Breast epithelium (tissue), 4 donors: ENCODE results near the gene MTCL1. TPM values are rescaled to one million over a fixed set of nuclear protein-coding genes. Genes with fewer than 3 reads are reported as not detected.

Experiments
- DNase-seq, 2 donors: peaks; one replicate each; pipeline ENCODE4 v3.0.0-alpha.2; 2019; ENCODE audit warnings: low spot score in 2 of 2
- H3K27ac ChIP-seq, 2 donors: fragments of 200-600 bp; sonication (generic) in 1 of 2; one replicate each; pipeline ENCODE4 v1.5.1; 2016 to 2019; ENCODE audit warnings: mild to moderate bottlenecking in 1 of 2
- H3K27me3 ChIP-seq, 2 donors: fragments of 200-600 bp; sonication (generic) in 1 of 2; one replicate each; pipeline versions ENCODE4 v1.5.1 to v1.6.0; 2017 to 2019; ENCODE audit warnings: control low read depth in 1 of 2, mild to moderate bottlenecking in 1 of 2
- H3K36me3 ChIP-seq: fragments of 200-600 bp; one replicate; pipeline ENCODE4 v1.5.1; 2019
- H3K4me1 ChIP-seq, 2 donors: fragments of 200-600 bp; sonication (generic); one replicate each; pipeline ENCODE4 v1.5.1; 2016 to 2019; ENCODE audit warnings: control low read depth in 1 of 2
- H3K4me3 ChIP-seq, 3 donors: fragments of 200-600 bp; sonication (generic); 1 replicate in 2 of 3; 2 replicates in 1 of 3; pipeline ENCODE4 v1.5.1; 2016 to 2019; ENCODE audit warnings: mild to moderate bottlenecking in 3 of 3, moderate library complexity in 2 of 3
- H3K9me3 ChIP-seq, 2 donors: fragments of 200-600 bp; sonication (generic) in 1 of 2; one replicate each; pipeline ENCODE4 v1.5.1; 2016 to 2019; ENCODE audit warnings: control low read depth in 1 of 2
- CTCF ChIP-seq, 3 donors: fragments of 450-650 bp; IDR thresholded peaks; one replicate each; pipeline ENCODE4 v1.5.1; 2016 to 2017; ENCODE audit warnings: antibody characterized with exemption in 3 of 3, mild to moderate bottlenecking in 3 of 3, moderate library complexity in 3 of 3
- POLR2A ChIP-seq: fragments of 450-650 bp; IDR thresholded peaks from one replicate; pipeline ENCODE4 v1.6.1; 2016; ENCODE audit warnings: antibody characterized with exemption, mild to moderate bottlenecking, moderate library complexity
- POLR2AphosphoS5 ChIP-seq, 3 donors: sonication (generic); formaldehyde crosslinking; IDR thresholded peaks; one replicate each; pipeline ENCODE4 v1.6.1; 2017; ENCODE audit warnings: antibody characterized with exemption in 3 of 3
- intact Hi-C: fragments of 100-400 bp; cut with DNase I; formaldehyde crosslinking; loops from one replicate; pipeline ENCODE4 v1.15.1; 2023; ENCODE audit warnings: low total_unique reads
- total RNA-seq, 3 donors: library from RNA; depleted of rRNA; stranded (reverse); fragments of >200 nt; gene quantifications; one replicate each; pipeline ENCODE4 v1.1.0, GENCODE V29; 2016

Gene MTCL1
- total RNA-seq, 3 donors from 2014 or later = 4.9 to 9.1 (median 7.2) TPM

DNA sequence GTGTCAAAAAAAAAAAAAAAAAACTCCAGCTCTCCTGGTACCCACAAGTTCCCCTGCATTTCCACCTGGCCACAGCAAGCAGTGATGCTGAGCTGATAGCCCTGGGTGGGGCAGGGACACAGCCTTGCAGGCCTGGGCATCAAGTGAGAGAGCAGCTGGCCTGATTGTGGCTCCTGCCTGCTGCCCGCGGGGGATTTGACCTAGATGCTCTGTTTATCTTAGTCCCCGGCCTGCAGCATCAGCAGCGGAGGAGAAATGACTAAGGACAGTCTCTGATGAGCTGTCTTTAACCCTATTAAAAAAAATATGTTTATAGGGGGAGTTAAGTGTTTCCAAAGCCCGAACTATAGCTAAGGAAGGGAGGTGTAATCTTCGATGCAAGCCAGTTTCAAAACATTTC, 102.6 kb downstream of the MTCL1 start:
- no peak for DNase-seq
- H3K27me3 ChIP-seq = no peaks in the 10 kb centered on the region
- H3K27ac ChIP-seq = no peak overlapping the region
- H3K9me3 ChIP-seq = no peaks in the 10 kb centered on the region
- H3K4me1 ChIP-seq = no peaks in the 10 kb centered on the region
- intact Hi-C loops = no loop called here
- no peak for TF ChIP-seq CTCF (IDR thresholded peaks at IDR 0.05)
- no peaks in the 10 kb centered on the region for H3K36me3 ChIP-seq
- H3K4me3 ChIP-seq = no peak overlapping the region

DNA sequence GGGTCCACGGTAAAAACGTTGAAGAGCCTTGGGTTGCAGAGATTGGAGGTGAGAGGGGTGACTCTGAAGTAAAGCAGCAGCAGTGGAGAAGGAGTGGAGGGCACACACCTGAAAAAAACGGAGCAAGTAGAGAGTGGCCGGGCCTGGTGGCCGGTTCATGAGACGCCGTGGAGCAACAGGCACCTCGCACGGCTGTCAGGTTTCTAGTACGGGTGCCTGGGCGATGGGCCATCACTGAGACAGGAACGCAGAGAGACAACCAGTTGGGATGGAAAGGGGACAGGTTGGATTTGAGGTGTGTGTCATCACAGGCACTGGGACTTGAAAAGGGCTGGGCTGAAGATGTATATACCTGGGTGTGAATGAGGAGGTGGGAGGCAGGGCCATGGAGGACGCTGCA, 104.2 kb downstream of the MTCL1 start:
- TF ChIP-seq CTCF (IDR thresholded peaks at IDR 0.05) (no peak), POLR2AphosphoS5 (IDR thresholded peaks at IDR 0.05) (no peak), POLR2A (no peak)
- H3K36me3 ChIP-seq = no peaks in the 10 kb centered on the region
- intact Hi-C loops = no loop called here
- DNase-seq = no peak
- no peak overlapping the region for H3K27ac ChIP-seq
- no peaks in the 10 kb centered on the region for H3K4me1 ChIP-seq
- no peaks in the 10 kb centered on the region for H3K27me3 ChIP-seq
- H3K4me3 ChIP-seq = no peak overlapping the region
- H3K9me3 ChIP-seq = no peaks in the 10 kb centered on the region

DNA sequence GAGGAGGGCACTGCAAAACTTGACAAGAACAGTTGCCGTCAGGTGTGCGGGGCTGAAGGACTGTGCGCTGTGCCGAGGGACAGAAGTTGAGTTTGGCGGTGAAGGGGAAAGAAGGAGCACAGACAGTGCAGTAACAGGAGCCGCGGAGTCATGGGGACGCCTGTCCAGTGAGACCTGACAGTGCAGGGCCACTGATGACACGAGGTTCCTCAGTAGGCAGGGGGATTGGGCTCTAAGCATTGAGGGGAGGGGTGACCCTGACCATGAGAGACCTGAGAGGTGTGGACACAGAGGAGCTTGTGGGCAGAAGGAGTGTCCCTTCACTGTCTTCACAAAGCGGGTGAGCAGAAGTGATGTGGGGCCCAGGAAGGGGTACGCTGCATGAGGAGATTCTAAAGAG, 104.8 kb downstream of the MTCL1 start:
- intact Hi-C loops = no loop called here
- Histone ChIP-seq H3K4me3 (no peak overlapping the region), H3K36me3 (no peaks in the 10 kb centered on the region), H3K4me1 (no peaks in the 10 kb centered on the region), H3K27me3 (no peaks in the 10 kb centered on the region), H3K27ac (no peak overlapping the region), H3K9me3 (no peaks in the 10 kb centered on the region)
- TF ChIP-seq CTCF (IDR thresholded peaks at IDR 0.05) (no peak), POLR2AphosphoS5 (IDR thresholded peaks at IDR 0.05) (no peak), POLR2A (no peak)
- no peak for DNase-seq

DNA sequence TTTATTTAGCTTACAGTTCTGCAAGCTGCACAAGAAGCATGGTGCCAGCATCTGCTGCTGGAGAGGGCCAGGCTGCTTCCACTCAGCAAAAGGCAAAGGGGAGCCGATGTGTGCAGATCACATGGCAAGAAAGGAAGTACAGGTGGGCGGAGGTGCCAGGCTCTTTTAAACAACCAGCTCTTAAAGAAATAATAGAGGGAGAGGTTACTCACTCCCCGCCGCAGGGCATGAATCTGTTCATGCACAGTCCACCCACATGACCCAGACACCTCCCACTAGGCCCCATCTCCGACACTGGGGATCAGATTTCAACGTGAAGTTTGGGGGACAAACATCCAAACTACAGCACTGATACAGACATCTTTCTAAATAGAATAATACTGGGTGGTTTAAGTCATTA, 105.8 kb downstream of the MTCL1 start:
- TF ChIP-seq CTCF (IDR thresholded peaks at IDR 0.05) (no peak), POLR2AphosphoS5 (IDR thresholded peaks at IDR 0.05) (no peak), POLR2A (no peak)

DNA sequence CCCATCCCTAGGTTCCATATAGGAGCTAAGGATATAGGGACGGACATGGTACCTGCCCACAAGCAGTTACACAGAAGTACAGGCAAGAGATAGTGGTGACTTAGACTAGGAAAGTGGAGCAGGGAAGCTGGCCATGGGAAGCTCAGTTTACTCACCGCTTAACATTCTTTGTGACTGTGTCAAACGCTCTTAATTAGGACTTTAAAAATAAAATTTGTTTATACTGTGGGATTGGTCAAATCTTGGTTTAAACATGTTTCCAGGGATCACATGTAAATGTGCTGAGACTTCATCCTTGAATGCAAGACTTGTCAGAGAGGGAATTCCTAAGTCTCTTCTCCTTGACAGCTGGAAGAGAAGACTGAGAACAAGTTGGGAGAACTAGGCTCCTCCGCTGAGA, 107.3 kb downstream of the MTCL1 start:
- H3K4me1 ChIP-seq = no peaks in the 10 kb centered on the region
- H3K27me3 ChIP-seq = no peaks in the 10 kb centered on the region
- no peak overlapping the region for H3K4me3 ChIP-seq
- no peak for DNase-seq
- no peaks in the 10 kb centered on the region for H3K36me3 ChIP-seq
- intact Hi-C loops = no loop called here
- no peak overlapping the region for H3K27ac ChIP-seq
- H3K9me3 ChIP-seq = no peaks in the 10 kb centered on the region
- TF ChIP-seq POLR2A (no peak), CTCF (IDR thresholded peaks at IDR 0.05) (no peak)

More for the DNA sequence above, 105.8 kb downstream of the MTCL1 start:
- Histone ChIP-seq H3K27ac (no peak overlapping the region), H3K4me3 (no peak overlapping the region), H3K9me3 (no peaks in the 10 kb centered on the region), H3K36me3 (no peaks in the 10 kb centered on the region), H3K4me1 (no peaks in the 10 kb centered on the region), H3K27me3 (no peaks in the 10 kb centered on the region)
- DNase-seq = no peak
- intact Hi-C loops = no loop called here
